Lower lobe of right lung (tissue), 2 donors: ENCODE measurements around the gene SIL1. TPM values are rescaled to one million over a fixed set of nuclear protein-coding genes. Genes with fewer than 3 reads are reported as not detected.

Source experiments
- ATAC-seq, 2 donors: fragments of 200-7000 bp; cut with Tn5 transposase; one replicate each; pipeline ENCODE4 v1.9.1; 2020 to 2022; ENCODE audit warnings: mild to moderate bottlenecking in 2 of 2, moderate library complexity in 2 of 2
- DNase-seq: peaks from one replicate; pipeline ENCODE4 v3.0.0-alpha.2; 2020
- H3K27ac ChIP-seq: fragments of 200-600 bp; one replicate; pipeline ENCODE4 v1.8.0; 2022
- H3K27me3 ChIP-seq: fragments of 200-600 bp; one replicate; pipeline ENCODE4 v1.8.0; 2022; ENCODE audit warnings: low read depth
- H3K36me3 ChIP-seq: fragments of 200-600 bp; one replicate; pipeline ENCODE4 v1.8.0; 2022; ENCODE audit warnings: mild to moderate bottlenecking
- H3K4me1 ChIP-seq: fragments of 200-600 bp; one replicate; pipeline ENCODE4 v1.8.0; 2022
- H3K4me3 ChIP-seq: fragments of 200-600 bp; one replicate; pipeline ENCODE4 v1.8.0; 2022; ENCODE audit warnings: mild to moderate bottlenecking
- H3K9me3 ChIP-seq: fragments of 200-600 bp; one replicate; pipeline ENCODE4 v1.8.0; 2022
- CTCF ChIP-seq: fragments of 200-600 bp; IDR thresholded peaks from one replicate; pipeline ENCODE4 v1.8.0; 2022; ENCODE audit warnings: antibody characterized with exemption, mild to moderate bottlenecking
- intact Hi-C: fragments of 100-400 bp; cut with DNase I; formaldehyde crosslinking; loops from one replicate; pipeline ENCODE4 v1.11.0; 2022
- total RNA-seq: library from RNA; stranded (reverse); fragmentation: NEBNext Ultra II Directional; extraction: Animal tissue kit (Norgen Biotek cat#: 25700); gene quantifications from one replicate; pipeline ENCODE4 v1.2.1, GENCODE V29; 2021
- donor health status: DM: no; HTN: yes; CAD: no; lungs with severe emphysema.

SIL1 gene
- total RNA-seq, 1 donor from 2014 or later = 40.6 TPM

- ATAC-seq (no peak), DNase-seq (no peak)
- H3K9me3 ChIP-seq = no peaks in the 10 kb centered on the region
- no peak for TF ChIP-seq CTCF
- intact Hi-C loops = no loop called here
- H3K27me3 ChIP-seq = no peaks in the 10 kb centered on the region
- H3K4me3 ChIP-seq = no peak overlapping the region
- no peaks in the 10 kb centered on the region for H3K36me3 ChIP-seq
- H3K27ac ChIP-seq = peak overlapping the region; percentile 25
- peaks cover 56% of the 10 kb centered on the region for H3K4me1 ChIP-seq
These were observed 242.4 kb downstream of the SIL1 start for GRCh38 chr5:138955671-138956295.

- no peak for ATAC-seq
- Histone ChIP-seq H3K9me3 (no peaks in the 10 kb centered on the region), H3K36me3 (no peaks in the 10 kb centered on the region), H3K4me3 (no peak overlapping the region), H3K27ac (peak overlapping the region; percentile 68), H3K27me3 (no peaks in the 10 kb centered on the region), H3K4me1 (peaks cover 58% of the 10 kb centered on the region)
- no peak for TF ChIP-seq CTCF
- no peak for DNase-seq
- intact Hi-C loops = no loop called here
These were observed 243.0 kb downstream of the SIL1 start for GRCh38 chr5:138955013-138955660.

- peaks cover 63% of the 10 kb centered on the region for H3K4me1 ChIP-seq
- DNase-seq = no peak
These were observed 243.7 kb downstream of the SIL1 start for GRCh38 chr5:138954257-138955012.

GRCh38 chr5:138953387-138954256 lies 244.5 kb downstream of the SIL1 start:
- intact Hi-C loops = no loop called here
- no peaks in the 10 kb centered on the region for H3K9me3 ChIP-seq
- peak; percentile 86 for DNase-seq
- peak overlapping the region; percentile 68 for H3K27ac ChIP-seq
- H3K27me3 ChIP-seq = no peaks in the 10 kb centered on the region
- peak; percentile 89 to 91 for ATAC-seq
- H3K36me3 ChIP-seq = no peaks in the 10 kb centered on the region
- no peak for TF ChIP-seq CTCF
- H3K4me3 ChIP-seq = no peak overlapping the region
- H3K4me1 ChIP-seq = peaks cover 66% of the 10 kb centered on the region

More at GRCh38 chr5:138954257-138955012, 243.7 kb downstream of the SIL1 start:
- TF ChIP-seq CTCF = no peak
- intact Hi-C loops = no loop called here
- H3K27me3 ChIP-seq = no peaks in the 10 kb centered on the region
- ATAC-seq = no peak
- H3K9me3 ChIP-seq = no peaks in the 10 kb centered on the region
- no peak overlapping the region for H3K4me3 ChIP-seq
- no peaks in the 10 kb centered on the region for H3K36me3 ChIP-seq
- H3K27ac ChIP-seq = peak overlapping the region; percentile 68

GRCh38 chr5:138952962-138953361 lies 245.2 kb downstream of the SIL1 start:
- TF ChIP-seq CTCF = no peak
- no peaks in the 10 kb centered on the region for H3K27me3 ChIP-seq
- intact Hi-C loops = no loop called here
- H3K36me3 ChIP-seq = no peaks in the 10 kb centered on the region
- ATAC-seq (no peak), DNase-seq (no peak)
- no peak overlapping the region for H3K4me3 ChIP-seq
- H3K4me1 ChIP-seq = peaks cover 66% of the 10 kb centered on the region
- peak overlapping the region; percentile 68 for H3K27ac ChIP-seq
- no peaks in the 10 kb centered on the region for H3K9me3 ChIP-seq
